DMS 273 (cell line): Measurements from ENCODE around the gene PIEZO2.

Source experiments
- DNase-seq: peaks from one replicate; lab custom pipeline; 2025; ENCODE audit not compliant: unreplicated experiment; lab: John Stamatoyannopoulos, UW

Gene PIEZO2

DNA sequence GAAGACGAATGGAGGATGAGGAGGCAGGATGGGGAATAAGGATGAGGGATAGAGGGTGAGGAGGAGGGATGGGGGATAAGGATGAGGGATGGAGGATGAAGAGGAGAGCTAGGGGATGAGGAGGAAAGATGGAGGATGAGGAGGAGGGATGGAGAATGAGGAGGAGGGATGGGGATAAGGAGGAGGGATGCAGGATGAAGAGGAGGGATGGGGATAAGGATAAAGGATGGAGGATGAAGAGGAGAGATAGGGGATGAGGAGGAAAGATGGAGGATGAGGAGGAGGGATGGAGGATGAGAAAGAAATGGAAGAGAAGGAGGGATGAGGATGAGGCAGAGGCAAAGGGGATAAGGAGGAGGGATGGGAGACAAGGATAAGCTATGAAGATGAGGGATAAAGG is 393.5 kb downstream of the PIEZO2 start:
- DNase-seq: no peak

GRCh38 chr18:10754128-10754527 is 395.2 kb downstream of the PIEZO2 start:
- no peak for DNase-seq

DNA sequence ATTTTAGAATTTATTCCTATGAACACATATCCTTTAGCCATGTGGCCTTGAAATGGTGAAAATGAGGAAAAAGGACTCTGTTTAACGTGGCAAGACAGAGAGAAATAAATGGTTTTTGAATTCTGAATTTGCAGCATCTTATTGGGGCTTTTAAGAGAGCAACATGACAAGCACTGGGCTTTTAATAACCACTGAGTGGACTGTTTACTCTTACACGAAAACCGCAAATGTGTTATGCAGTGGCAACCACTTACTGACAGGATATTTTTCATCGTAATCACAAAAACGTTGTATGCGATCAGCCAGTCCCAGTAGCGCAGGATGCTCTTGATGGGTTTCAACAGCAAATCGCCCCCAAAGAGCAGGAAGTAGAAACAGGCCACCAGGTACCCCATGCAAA is 397.0 kb downstream of the PIEZO2 start:
- no peak for DNase-seq

DNA sequence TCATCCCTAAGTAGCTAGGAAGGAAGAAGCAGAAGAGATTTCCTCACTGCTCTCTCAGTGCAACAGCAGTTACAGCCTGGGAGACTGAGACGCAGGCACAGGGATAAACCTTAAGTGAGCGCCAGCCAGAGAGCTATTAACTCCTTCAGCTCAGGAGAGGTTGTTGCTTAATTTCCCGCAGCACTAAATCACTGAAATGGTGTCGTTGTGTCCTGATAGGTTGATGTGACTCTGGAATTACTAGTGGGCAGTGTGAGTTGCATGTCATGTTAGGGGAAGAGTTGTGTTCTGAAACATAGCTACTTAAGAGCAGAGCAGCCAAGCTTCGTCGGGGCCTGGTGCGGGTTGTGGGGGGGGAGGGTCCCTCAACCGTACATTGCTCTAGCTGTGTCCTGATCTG is 397.7 kb downstream of the PIEZO2 start:
- DNase-seq: no peak

GRCh38 chr18:10750191-10751035 is 399.0 kb downstream of the PIEZO2 start:
- DNase-seq: no peak

- no peak for DNase-seq
Observed at GRCh38 chr18:10748641-10749040, 400.7 kb downstream of the PIEZO2 start.

DNA sequence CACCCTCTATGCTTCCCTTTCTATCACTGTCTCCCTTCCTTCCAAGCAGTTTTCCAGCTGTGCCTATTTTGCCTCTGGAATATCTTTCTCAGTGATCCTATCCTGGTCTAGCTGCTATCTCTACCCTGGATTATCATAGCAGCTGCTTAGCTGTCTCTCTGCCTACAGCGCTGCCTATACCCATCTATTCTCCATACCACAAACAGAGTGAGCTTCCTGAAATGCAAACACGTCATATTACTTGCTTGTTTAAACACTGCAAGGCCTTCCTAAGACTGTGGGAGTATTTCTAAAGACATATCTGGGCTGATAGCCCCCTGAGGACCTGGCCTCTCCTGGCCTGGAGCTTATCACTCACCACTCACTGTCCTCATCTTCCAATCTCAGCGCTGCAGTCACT is 403.4 kb downstream of the PIEZO2 start:
- no peak for DNase-seq

DNA sequence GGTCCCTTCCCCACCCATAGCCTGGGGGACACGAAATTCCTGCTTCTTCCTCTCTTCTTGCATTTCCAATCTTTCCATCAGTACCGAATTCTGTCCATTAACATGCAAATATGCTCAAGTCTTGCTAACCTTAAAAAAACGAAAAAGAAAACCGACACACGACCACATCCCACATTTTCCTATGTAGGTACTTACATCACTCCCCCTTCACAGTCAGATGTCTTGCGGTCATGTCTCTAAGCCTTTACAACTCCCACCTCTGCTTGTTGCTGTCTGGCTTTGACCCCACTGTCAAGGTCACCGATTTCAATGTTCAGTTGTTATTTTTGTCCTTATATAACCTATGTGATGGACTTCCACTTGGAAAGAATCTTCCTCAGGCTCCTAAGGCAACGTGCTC is 404.1 kb downstream of the PIEZO2 start:
- no peak for DNase-seq

DNA sequence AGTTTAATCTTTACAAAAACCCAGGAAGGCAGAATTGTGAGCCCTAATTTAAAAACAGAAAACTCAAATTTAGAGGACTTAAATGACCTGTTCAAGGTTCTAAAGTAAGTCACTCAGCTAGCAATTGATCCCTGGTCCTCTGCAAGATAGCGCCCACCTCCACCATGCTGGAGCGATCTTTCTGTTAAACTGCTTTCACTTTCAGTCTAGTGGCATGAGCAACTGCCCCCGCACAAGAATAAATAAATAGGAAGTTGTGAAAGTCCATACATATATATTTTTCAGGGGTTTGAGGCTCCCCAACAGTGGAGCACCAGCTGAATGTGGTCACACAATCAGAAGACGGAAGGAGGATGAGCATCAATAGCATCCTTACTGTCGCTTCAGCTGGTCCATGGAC is 405.6 kb downstream of the PIEZO2 start:
- DNase-seq: no peak

DNA sequence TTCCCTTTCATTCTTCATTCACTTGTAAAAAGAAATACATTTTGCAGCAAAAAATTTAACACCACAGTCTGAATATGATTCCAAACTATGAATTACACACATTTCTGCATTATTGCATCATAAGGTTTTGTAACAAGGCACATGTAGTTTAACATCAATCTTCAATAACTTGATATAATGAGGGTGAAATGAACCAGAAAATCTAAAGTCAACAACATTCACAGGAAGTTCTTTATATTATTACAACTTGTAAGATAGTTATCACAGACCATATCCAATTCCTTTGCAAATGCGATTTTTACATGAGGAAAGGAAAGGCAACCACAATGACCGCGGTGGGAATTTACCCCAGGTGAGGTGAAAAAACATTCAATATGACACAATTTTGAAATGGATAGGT is 410.2 kb downstream of the PIEZO2 start:
- no peak for DNase-seq

- DNase-seq: no peak
Observed at GRCh38 chr18:10736984-10737383, 412.4 kb downstream of the PIEZO2 start.

DNA sequence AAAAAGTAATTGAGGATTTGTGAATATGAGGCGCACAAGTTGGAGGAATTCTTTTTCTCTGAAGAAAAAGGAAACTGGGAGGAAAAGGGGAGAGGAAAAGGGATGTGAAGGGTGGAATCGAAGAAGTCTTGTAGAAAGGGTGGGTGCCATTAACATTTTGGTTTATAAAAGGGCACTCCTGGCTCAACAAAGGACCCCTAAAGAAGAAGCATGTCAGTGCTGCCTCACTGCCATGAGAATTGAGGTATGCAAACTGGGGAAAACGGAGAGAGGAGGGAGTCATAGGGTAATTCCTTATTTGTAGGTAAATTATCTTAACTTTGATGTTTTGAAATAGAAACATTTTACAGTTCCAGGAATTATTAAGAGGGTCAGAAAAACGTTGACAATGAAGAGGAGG is 416.4 kb downstream of the PIEZO2 start:
- no peak for DNase-seq

DNA sequence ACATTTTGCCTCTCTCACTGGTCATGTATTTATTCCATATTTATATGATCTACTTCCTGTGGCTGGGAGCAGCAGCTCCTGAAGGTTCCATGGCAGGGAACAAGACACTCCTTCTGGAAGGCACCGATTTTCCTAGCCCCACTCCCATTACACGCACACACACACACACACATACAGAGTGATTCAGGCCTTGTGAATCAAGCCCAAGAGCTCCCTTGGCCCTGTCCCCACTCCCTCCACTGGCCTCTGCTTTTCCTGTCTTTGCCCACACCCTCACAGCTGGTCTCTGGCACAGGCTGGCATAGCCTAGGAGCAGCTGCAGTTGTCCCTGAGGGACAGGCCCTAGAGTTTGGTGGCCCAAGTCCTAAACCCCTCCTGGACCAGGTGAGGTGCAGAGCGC is 421.9 kb downstream of the PIEZO2 start:
- DNase-seq: peak; percentile 51

DNA sequence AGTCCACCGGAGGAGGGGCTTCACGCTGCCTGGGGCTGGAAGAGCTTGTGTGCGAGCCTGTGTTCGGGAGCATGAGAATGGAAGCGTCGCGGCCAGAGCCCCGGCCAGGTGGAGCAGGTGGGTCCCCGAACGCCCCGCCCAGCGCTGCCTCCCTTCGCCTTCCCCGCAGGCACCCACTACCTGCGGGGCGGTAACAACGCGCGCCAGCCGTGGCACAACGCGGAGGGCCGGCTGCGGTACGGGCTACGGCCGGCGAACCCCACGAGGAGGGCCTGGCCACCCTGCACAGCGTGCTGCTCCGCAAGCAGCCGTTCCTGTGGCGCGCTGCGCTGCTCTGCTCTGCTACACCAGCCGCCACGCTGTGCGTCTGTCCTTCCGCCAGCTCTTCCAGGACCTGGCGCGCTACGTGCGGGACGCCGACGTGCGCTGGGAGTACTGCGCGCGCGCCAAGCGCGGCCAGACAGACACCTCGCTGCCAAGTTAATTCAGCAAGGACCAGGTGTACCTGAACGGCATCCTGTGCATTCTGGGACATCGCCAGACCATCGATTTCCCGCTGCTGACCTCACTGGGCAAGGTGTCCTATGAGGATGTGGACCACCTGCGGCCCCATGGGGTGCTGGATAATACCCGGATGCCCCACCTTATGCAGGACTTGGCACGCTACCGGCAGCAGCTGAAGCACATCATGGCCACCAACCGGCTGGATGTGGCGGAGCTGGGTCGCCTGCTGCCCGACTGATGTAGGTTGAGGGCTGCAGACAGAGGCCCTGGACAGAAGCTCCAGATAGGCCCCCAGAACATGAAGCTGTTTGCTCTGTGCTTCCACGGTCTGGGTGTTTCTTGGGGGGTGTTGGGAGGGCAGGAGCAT is 422.9 kb downstream of the PIEZO2 start:
- DNase-seq: peak; percentile 76

GRCh38 chr18:10724666-10725065 is 424.7 kb downstream of the PIEZO2 start:
- no peak for DNase-seq

DNA sequence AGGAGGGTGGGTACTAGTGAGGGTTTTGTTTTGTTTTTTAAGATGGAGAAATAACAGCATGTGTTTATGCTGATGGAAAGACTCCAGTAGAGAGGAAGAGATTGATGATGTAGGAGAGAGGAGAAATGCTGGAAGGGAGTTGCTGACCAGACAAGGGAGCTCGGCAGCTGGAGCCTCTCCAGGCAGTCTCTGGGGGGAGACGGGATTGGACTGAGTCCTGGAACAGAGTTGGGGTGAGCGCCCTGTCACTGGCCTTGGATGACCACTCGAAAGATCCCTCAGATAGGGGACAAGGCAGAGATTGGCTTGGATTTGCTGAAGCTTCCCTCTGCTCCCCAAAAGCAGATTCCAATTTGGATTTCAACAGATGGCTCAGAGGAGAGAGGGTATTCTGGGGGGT is 425.9 kb downstream of the PIEZO2 start:
- no peak for DNase-seq

- DNase-seq: no peak
Observed at GRCh38 chr18:10718809-10719208, 430.6 kb downstream of the PIEZO2 start.

DNA sequence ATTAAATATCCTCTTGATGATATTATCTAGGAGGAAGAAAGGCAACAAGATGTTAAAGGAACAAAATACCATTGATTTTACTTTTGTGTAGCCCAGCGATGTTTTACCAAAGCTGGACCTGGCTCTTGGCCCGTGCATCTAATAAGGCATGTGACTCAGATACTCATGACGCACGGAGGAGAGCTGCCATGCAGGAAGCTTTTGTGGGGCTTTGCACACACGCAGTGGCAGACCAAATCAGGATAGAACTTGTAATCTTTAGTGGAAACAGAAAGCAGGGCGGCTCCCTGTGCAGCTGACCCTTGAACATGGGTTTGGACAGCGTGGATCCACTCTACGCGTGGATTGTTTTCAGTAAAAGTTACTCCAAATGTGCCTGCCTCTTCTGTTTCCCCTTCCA is 433.6 kb downstream of the PIEZO2 start:
- no peak for DNase-seq

DNA sequence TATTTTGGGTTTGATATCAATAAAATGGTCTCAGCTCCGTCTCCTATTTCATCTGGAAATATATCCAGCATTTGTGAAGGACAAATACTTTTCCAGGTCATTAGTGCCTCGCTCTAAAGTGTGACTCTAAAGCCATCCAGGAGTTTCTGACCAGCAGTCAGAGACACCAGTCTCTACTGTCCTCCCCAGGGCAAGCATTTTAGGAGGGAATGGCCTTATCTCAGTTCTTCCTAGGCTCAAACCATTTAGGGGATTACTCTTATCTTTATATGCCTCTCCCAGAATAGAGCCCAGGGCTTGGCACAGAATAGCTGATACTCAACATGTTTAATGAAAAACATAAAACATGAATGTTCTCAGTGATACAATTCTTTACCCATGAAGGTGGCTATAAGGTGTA is 436.0 kb downstream of the PIEZO2 start:
- DNase-seq: no peak

GRCh38 chr18:10707294-10707693 is 442.1 kb downstream of the PIEZO2 start:
- DNase-seq: no peak

DNA sequence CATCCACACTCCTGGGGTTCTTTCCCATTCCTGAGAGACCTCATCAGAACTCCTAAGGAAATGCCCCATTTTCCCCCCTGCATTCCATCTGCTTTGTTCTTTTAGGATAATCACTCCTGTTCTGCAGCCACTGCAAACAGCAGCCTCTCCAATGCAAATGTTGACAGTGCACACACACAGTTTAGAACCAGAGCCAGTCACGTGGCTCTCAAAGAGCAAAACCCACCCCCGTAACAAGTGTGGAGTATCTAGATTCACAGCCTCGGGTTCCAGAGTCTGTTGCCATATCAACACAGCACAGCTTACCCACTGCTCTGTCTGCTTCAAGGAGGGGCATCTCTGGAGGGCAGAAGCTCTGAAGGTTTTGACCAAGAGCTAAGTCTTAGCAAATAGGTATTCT is 443.6 kb downstream of the PIEZO2 start:
- DNase-seq: no peak

- no peak for DNase-seq
Observed at GRCh38 chr18:10705291-10705690, 444.1 kb downstream of the PIEZO2 start.
